ENCODE results near the gene WBP11.

WBP11 gene

DNA sequence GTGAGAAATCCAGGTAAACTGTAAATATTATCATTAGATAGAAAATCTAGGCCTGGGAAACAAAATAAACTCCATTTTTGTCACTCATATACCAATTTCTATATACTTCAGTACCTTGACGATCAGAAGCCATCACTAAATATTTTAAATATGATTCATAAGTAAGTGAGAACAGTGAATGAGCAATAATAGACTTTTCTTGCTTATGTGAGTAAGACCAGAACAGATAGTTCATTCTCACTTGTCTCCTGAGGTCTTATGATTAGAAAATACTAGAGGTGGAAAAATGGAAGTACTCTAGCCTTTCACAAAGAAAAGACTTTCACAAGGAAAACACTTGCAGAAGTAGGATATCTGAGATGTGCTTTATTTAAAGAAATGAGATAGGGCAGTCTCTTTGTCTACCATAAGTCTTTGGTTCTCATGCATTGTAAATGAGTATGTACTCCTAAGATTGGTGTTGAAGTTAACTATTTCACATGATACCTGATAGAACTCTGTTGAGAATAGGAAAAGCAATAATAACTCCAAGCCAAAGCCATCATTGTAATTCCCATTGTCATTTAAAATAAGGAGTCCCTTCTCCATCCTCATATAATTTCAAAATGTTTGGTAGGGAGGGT lies 20.8 kb upstream of the WBP11 start:
- FAIRE-seq, result no peak

DNA sequence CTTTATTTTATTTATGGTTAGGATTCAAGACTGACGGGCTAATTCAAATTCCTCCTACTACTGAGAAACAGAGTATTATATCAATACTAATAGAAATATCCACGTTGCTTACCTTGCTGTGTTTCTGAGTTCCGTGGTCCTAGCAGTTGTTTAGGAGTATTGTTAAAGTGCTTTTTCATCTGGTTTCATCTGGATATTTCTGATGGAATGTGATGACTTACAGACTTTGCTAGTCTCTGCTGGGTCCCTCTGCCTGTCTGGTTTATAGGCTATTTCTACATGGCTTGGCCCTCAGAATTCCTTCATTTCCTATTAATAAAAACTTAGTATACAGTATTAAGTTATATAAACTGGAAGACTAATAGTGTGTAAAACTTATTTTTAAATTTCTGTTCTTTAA lies 10.7 kb upstream of the WBP11 start, which contains the start of gene SMCO3:
Gene SMCO3, minus strand, starts transcription at position 169 of the 400 bp plus-strand sequence. CDS start 7,502 bp downstream, outside the sequence.
- FAIRE-seq, result no peak

DNA sequence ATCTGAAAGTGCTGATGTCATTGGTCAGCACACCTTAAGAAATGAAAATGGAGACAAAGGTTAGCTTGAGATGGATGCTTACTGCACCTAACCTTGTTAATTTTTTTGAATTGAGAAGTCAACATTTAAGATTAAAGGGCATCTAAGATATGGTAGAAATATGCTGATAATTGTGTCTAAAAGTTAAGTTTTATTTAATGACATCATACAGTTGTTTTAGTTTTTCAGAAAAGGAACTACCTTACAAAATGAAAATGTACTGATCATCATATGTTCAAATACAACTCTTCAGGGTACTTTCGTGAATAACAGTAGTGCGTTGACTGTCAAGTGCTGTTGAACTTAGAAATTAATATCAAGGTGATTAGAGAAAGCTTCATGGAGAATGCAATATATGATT lies 8.2 kb upstream of the WBP11 start:
- FAIRE-seq, result no peak

DNA sequence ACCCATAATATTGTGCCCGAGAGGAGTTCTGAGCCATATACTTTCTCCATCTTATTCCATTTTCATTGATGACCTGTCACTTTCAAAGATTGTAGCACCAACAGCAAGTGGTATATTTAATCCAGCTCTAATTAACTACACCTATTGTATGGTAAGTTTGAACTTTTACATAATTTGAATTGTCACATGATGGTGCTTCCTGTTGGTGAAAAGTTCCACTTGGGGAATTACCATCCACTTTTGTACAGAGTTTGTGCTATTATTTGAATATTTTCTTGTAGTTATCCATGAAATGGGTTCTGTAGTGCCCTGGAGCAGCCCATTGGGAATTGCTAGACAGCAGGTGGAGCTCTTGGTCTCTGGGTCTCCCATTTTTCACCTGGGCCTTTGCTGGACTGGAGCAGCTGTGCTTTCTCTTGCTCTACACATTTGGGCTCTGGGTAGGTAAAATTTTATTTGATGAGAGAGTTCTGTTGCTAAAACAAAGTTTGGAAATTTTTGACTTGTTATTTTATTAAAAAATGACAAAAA lies 7.7 kb upstream of the WBP11 start:
- FAIRE-seq, result no peak

DNA sequence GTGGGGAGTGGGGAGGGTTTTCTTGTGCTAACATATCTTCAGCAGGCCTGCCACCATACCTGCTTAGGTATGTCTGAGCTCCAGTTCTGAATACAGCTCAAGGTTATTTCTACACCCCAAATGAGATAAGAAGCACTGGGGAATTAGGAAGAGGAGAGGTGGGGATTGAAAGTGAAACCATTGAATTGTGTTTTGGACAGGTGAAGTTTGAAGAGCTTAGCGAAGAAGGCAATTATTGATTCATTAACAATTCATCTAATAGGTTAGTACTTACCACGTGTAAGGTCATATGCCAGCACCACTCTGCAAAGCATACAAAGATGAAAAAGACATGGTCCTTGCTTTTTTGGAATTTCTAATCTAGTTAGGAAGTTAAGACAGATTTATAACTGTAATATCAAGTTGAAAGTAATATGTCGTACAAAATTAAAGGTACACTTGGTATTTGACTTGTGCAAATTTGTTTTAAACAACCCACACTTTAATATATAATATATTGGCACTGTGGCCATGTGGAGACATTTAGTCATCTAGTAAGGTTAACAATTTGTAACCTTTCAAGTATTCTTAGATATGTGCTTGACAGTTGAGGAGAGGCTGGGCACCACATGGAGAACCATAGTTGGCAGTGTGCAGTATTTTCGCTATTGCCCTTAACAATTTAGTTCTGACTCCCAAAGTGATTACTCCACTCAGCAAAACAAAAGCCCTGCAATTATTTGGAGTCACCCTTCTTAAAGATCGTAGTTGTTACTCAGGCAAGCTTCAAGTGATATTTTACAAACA lies 7.1 kb upstream of the WBP11 start:
- FAIRE-seq, result no peak

DNA sequence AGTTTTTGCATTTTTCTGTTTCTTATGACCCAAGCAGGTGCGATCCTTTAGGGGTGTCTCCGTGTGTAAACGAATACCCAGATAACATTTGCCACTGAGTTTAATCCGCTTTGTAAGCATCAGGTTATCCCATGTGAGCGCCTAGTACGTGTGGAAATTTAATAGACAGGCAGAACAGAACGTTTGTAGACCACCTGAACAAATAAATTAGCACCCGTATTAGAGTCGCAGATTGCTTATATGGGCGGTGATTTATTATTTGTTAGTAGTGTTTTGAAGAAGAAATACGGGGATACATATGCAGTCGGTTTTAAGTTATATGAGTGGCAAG lies 517 bp upstream of the WBP11 start:
- FAIRE-seq, result no peak

DNA sequence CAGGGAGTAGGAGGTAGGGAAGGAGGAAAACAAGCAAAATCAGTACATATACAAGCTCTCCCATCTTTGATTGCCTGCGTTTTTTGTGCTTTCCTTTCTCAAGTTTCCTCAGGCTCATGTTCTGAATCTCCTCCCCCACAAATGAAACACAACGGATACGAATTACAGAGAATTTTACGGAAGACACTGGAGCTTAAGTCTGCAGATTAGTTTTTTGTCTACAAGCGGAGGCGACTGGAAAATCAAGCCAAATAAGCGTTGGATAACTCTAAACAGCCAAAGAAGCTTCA lies 612 bp downstream of the WBP11 start:
- no peak for FAIRE-seq

DNA sequence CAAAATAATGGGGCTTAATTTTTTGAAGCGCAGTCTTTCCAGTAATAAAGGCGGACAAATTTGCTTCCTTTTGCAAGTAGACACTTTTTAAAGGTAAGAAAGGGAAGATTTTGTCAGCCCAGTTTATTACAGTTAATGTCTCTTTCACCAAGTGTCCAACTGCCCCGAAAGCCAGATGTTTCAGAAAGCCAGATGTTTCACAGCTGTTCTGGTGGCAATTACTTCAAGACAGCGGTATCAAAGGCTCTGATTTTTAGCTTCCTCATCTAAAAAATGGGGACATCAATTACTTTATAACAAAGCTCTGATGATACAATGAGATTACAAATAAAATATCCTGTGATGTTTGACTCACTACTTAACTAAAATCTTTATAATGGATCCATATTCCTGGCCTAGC lies 1.0 kb downstream of the WBP11 start:
- FAIRE-seq, result no peak

DNA sequence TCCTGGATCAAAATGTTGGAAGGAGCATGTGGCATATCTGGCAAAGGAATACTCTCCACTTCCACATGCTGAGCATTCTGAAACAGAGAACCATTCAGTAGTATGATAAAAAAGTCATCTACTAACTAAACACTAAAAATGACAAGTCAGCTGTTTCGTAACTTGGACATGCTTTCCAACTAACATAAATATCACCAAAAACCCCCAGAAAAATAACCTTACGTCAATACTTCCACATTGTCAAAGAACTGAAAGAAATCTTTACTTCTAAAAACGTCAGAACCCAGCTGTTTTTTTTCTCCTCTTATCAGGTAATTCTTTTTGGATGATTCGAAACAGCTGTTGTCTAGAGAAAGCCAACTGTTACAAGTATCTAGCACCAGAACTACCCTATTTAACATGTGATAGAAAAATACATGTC lies 8.2 kb downstream of the WBP11 start:
- no peak for FAIRE-seq

DNA sequence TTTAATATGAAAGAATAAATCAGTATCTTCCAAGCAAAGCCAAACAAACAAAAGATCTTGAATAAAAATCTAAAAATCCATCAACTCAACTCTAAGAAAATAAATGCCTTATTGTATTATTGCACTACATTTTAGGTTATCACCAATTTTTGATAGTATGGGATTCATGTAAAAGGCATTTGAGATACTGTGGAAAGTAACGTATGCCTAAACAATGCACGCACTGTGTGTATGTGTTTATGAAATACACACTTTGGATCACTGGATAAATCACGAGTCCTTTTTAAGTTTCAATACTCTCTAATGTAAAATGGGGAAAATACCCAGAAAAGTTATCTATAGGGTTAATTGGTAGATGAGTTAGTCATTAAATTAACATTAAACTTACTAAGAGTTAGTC lies 17.7 kb downstream of the WBP11 start:
- no peak for FAIRE-seq

DNA sequence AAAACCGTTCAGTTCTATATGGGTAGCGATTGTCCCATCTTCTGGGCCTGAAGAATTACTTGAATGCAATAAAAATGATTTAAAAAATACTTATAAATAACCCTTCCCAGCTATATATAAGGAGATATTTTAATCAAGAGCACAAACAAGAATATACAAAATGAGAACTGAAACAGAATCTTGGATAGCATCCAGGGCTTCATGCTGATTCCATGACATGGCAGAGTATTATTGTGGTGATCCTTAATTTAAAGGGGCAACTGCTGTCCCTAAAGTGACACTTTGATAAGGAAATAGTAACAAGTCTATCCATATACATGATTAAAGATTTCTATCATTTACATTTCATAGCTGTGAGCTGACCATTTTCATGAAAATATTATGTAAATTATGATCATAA lies 18.8 kb downstream of the WBP11 start:
- FAIRE-seq, result no peak

DNA sequence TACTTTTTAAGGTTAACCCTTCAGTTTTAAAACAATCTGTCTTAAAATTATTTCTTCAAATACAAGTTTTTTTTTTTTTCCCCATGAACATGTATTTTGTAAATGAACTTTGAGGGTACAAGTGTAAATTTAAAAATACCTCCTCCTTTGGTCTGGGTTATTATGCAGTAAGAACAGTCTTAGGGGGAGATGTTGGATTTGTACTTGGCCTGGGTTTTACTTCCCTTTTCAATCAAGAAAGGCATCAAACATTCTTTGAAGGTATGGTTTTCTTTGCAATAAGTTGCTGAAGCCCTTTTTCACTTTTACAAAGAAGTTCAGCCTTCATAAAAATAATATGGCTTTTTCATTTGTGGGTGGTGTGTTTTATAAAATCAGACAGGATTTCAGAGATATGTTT lies 20.5 kb downstream of the WBP11 start:
- FAIRE-seq, result no peak

DNA sequence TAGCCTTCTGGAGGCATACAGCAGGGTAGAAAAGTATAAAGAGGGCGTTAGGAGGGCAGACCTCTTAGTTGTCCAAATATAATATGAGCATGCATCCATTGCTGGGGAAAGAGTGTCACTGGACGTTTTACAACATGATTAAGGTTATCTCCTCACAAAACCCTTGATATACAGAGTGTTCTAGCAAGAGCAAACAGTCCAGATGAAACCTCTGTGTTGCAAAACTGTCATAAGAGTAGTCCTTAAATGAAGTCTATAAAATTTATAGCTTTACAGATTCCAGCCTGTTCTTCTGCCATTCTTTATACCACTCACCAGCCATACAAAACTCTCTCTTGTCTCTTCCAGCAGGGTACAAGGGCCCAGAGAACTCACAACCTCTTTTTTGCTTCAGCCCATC lies 21.7 kb downstream of the WBP11 start:
- no peak for FAIRE-seq

DNA sequence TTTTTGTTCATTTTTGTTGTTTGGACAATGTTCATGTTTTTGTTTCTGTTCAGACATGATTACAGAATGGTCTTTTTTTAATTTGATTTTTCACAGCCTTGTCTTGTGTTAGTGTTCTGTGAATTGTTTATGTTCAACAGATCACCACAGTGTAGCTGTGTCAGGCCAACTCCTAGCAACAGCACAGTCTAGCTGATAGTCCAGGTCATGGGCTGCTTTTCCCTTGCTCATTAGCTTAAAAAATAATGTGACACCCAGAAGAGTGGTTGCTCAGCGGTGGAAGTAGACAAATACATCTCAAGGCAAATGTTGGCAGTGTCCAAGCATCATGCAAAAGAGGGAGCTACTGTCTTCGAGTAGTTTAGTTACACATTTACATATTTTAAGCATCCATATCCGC lies 22.4 kb downstream of the WBP11 start:
- no peak for FAIRE-seq

DNA sequence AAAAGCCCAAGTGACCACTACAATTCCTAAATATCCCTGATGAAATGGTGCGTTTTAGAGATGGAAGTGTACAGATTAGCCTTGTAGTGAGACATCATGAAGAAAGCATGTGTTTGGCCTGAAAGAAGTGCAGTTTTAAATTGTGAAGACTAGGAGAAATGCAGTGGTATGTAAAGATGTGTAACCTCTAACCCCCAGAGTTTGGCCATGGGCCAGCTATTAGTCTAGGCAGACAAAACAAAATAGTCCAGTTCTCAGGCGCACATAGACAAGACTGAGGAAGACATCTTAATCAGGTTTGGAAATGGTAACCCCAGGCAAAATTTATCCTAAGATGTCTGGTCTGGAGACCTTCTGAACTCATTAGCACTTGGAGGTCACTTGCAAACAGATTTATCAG lies 23.4 kb downstream of the WBP11 start:
- FAIRE-seq, result no peak

DNA sequence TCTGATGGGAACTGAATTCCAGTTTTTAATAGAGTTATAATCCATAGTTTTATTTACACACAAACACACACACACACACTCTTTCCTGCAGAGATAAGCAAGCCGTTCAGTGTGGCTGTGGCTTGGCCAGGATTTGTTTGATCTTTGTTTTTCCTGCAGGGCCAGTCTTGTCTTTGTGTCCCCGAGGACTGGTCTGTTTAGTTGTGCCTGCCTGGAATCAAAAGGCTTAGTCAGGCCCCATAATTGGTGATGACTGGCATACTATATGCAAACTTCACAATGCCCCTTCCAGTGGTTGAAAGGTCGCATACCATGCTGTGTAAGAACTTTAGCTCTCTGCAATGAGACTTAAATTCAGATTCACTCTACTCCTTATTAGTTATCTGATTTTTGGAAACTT lies 26.0 kb downstream of the WBP11 start:
- FAIRE-seq, result no peak

DNA sequence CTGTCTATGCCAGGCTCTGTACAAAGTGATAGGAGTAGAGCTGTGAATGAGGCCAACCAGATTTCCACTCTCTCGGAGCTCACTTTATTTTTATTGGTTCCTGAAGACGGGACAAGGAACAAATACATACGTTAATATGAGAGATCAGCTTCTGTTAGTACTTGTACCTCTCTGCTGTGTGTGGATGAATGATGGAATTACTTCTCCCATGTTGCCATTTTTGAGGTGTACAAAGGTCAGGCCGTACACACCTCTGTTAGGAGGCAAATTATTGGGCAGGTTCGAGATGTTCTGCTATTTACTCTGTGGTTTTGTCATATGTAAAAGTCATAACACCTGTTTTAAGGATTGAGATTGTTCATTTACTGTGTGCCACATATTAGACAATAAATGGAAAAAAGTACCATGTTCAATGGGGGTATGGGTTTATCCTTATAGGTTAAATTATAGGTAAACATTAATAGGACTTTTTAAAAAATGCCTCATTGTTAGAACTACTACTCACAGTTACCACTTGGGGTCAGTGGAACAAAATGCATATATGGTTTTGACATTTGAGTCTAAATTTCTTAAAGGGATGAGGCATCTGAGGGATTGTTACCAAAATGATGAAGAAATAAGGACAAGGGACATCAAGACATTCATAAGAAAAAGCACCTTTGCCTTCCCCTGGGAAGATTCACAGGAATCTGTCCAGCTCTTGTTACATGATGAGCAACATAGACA lies 26.9 kb downstream of the WBP11 start:
- no peak for FAIRE-seq

DNA sequence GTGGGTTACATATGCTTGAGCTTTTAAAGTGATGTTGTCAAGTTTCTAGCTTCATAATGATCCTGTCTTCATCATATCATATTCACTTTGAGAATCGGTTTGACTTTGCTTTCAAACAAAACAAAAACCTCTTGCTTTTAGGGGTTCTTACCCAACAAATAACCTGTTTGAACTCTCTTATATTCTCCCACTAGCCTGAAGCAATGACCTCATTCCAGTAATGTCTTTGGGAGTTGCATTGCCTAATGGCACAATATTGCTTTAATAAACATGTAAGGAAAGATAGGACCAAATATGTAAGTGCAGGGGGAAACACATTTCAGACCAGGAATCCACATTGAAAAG lies 27.7 kb downstream of the WBP11 start:
- no peak for FAIRE-seq

DNA sequence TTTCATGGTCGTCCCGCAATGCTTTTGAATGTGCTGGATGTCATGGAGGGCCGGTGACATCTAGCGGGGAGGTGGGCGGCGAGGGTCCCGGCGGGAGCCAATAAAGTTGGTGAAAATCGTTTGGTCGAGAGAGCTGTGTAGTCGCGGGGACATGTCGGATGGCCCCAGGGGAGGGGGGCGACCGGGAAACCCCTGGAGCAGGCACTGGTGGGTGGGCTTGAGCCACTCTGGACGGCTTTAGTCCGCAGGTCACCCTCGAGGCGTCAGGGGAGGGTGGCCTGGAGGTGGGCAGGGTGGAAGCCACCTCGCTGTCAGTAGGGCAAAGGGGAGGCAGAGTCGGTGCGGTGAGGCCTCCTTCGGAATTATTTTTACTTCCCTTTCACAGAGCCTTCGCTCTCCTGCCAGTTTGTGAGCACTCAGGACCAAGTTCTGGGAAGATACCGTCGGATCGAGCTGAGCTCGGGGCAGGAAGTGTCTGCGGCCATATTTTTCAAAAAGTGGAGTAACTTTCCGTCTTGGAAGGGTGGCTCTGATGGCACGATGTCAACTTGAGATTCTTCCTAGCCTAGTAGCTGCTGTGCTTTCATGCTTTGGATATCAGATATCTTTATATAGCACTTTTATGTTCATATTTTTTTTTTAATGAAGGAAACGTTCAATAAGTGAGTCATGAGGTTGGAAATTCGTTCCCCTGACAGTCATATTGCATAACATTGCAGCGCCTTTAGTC lies 28.2 kb downstream of the WBP11 start:
- FAIRE-seq, result no peak

DNA sequence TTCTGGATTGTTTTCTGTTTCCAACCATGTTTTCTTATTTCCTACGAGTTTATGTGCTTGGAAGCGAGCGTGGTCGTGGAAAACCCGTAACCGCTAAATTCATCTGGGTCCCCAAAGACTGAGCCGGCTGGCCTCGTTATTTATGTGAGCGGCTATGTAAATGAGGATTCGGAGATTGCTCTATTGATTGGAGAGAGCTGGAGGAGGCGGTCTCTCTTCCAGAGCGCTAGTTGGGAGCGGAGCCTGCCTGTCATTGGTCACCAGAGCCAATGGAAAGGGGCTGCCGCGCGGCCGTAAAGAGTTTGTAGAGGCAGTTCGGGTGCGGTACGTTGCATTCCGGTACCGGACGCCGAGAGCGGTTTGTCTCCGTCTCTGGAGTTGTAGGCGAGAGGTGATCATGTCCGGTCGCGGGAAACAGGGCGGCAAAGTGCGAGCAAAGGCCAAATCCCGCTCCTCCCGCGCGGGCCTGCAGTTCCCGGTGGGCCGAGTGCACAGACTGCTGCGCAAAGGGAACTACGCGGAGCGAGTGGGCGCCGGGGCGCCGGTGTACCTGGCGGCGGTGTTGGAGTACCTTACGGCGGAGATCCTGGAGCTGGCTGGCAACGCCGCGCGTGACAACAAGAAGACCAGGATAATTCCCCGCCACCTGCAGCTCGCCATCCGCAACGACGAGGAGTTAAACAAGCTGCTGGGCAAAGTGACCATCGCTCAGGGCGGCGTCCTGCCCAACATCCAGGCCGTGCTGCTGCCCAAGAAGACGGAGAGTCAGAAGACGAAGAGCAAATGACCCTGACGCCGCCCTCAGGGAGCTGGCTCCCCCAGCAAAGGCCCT lies 29.0 kb downstream of the WBP11 start:
- FAIRE-seq, result no peak

DNA sequence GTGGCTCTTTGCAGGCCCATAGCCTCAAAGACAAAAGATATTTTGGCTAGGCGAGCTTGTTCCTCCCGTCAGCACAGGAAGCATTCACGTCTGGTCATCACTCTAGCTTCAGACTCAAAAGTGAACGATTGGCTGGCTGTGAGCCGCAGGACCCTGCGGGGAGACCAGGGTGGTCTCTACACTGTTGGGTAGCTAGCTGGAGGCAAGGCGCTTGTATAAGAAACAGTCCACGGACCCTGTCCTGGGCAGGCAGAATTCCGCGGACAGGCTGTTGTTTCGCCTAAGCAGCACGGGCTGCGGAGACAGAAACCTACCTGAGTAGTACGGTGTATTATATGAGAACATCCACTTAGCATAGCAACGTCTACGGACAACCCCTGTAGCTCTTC lies 29.6 kb downstream of the WBP11 start:
- FAIRE-seq, result no peak

DNA sequence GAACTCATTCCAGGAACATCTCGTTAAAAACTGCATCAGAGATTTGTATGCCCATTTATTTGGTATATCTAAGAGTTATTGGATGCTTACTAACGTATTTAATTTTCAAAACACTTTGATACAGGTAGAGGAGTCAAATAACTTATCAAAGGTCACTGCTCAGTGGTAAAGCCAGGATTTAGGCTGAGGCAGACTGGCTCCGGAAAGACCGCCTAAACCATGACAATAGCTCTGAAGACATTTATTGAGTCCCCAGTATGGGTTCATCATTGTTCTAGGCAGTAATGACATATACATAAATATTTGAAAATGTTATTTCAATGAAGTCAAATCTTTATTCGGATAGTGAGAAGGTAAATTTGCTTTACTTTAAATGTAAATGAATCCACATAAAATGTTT lies 30.3 kb downstream of the WBP11 start:
- no peak for FAIRE-seq

DNA sequence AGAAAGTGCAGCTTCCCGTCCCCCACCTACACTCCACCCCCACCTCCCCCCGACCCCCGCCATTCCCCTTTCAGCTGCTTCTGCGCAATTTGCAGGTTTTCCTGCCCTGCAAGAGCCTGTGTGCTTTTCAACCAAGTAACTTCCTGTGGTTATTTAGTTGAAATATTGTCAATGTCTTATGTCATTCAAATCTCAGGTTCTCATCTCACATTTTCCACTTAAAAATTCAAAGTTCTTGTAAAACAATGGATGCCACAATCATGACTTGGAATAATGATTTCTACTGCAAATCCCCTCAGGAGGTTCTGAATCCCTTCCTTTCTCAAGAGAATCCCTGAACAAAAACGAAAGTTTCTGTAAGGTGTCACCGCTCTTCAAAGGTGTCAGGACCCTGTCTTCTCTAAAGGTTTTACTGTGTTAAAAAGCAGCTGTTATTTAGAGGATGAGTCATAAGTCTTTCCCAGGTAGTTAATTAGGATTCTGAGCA lies 31.6 kb downstream of the WBP11 start:
- FAIRE-seq, result no peak
